GM12878 (cell line): ENCODE results near the gene C21orf58. TPM values are rescaled to one million over a fixed set of nuclear protein-coding genes. Genes with fewer than 3 reads are reported as not detected.

ENCODE experiments used
- ATAC-seq: fragments of 200-7000 bp; cut with Tn5 transposase; 3 replicates; pipeline ENCODE4 v1.9.1; 2020; ENCODE audit warnings: mild to moderate bottlenecking, moderate library complexity
- BruUV-seq: library from RNA; stranded (reverse); fragments of 400-500 nt; replicated peaks from 2 replicates; lab custom pipeline; 2021; lab: Mats Ljungman, UMichigan
- CTCF ChIA-PET: fragments of 300-600 bp; sonication (Branson Sonifier 250); formaldehyde crosslinking; extraction: SDS; loops from one replicate; lab custom pipeline; 2021; ENCODE audit warnings: inconsistent platforms; lab: Yijun Ruan, JAX
- POLR2A ChIA-PET: fragments of 350-600 bp; formaldehyde crosslinking; extraction: SDS; loops from one replicate; lab custom pipeline; 2021; ENCODE audit warnings: inconsistent platforms; lab: Charles Lee
- RAD21 ChIA-PET: fragments of 300-600 bp; sonication (Branson Sonifier 250); formaldehyde crosslinking; loops from one replicate; lab custom pipeline; 2023; ENCODE audit warnings: antibody characterized with exemption; ENCODE audit not compliant: unreplicated experiment; lab: Charles Lee
- SMC1A ChIA-PET: fragments of 300-600 bp; sonication (Branson Sonifier 250); formaldehyde crosslinking; loops from one replicate; lab custom pipeline; 2023; ENCODE audit not compliant: unreplicated experiment, uncharacterized antibody; lab: Charles Lee
- DNase-seq: peaks from one replicate; pipeline ENCODE4 v3.0.0-alpha.2; 2011; ENCODE audit warnings: low read depth, low spot score
- FAIRE-seq: peaks from 3 replicates; lab custom pipeline; 2011; peaks lifted over from hg19 to GRCh38; lab: Jason Lieb, UNC
- H2AFZ ChIP-seq: 2 replicates; pipeline ENCODE4 v1.6.0; 2011; ENCODE audit warnings: low read depth, low read length, control low read depth; ENCODE audit not compliant: control insufficient read depth
- H3K27ac ChIP-seq: 2 replicates; pipeline ENCODE4 v1.5.1; 2011; ENCODE audit warnings: control low read depth; ENCODE audit not compliant: control insufficient read depth, insufficient read depth
- H3K27me3 ChIP-seq, 2 experiments: replicated peaks in 1 of 2; 2 replicates each; pipeline versions ENCODE4 v1.6.0 to v1.6.1; 2011; ENCODE audit warnings: low read length in 1 of 2; ENCODE audit not compliant: control insufficient read depth in 2 of 2, insufficient read depth in 2 of 2
- H3K36me3 ChIP-seq, 2 experiments: 2 replicates each; pipeline ENCODE4 v1.5.1; 2011; ENCODE audit warnings: low read length in 1 of 2; ENCODE audit not compliant: control insufficient read depth in 2 of 2, insufficient read depth in 2 of 2
- H3K4me1 ChIP-seq: 2 replicates; pipeline ENCODE4 v1.6.1; 2011; ENCODE audit warnings: mild to moderate bottlenecking, low read length, moderate library complexity, mixed read lengths; ENCODE audit not compliant: control insufficient read depth, insufficient read depth
- H3K4me2 ChIP-seq: 2 replicates; pipeline ENCODE4 v1.6.0; 2011; ENCODE audit warnings: control low read depth; ENCODE audit not compliant: control insufficient read depth, insufficient read depth
- H3K4me3 ChIP-seq: fragments of 200-600 bp; sonication (generic); 2 replicates; pipeline ENCODE4 v1.5.1; 2016
- H3K79me2 ChIP-seq: 2 replicates; pipeline ENCODE4 v1.6.0; 2011; ENCODE audit warnings: low read length; ENCODE audit not compliant: control insufficient read depth, insufficient read depth
- H3K9ac ChIP-seq: 2 replicates; pipeline ENCODE4 v1.8.0; 2011; ENCODE audit warnings: low read length, control low read depth, mixed read lengths; ENCODE audit not compliant: control insufficient read depth, insufficient read depth
- H3K9me3 ChIP-seq: replicated peaks from 3 replicates; pipeline ENCODE4 v1.5.1; 2011; ENCODE audit warnings: mild to moderate bottlenecking, low read length; ENCODE audit not compliant: control insufficient read depth, insufficient read depth
- H4K20me1 ChIP-seq: 2 replicates; pipeline ENCODE4 v1.6.0; 2011; ENCODE audit not compliant: control insufficient read depth, insufficient read depth
- CBX3 ChIP-seq: fragments of 200-600 bp; sonication (generic); IDR thresholded peaks from 2 replicates; pipeline ENCODE4 v1.6.1; 2016; ENCODE audit warnings: low read depth, borderline replicate concordance
- CREM ChIP-seq: IDR thresholded peaks from 2 replicates; pipeline ENCODE4 v1.6.1; 2014; ENCODE audit warnings: antibody characterized with exemption, low read depth
- DPF2 ChIP-seq: fragments of 450-650 bp; IDR thresholded peaks from 2 replicates; pipeline ENCODE4 v1.6.1; 2017; ENCODE audit warnings: mild to moderate bottlenecking
- NFYB ChIP-seq: IDR thresholded peaks from 2 replicates; pipeline ENCODE4 v1.6.1; 2011; ENCODE audit warnings: low read depth, mild to moderate bottlenecking, low read length, improper control_type of control experiment, moderate library complexity; ENCODE audit not compliant: insufficient read depth
- POU2F2 ChIP-seq: IDR thresholded peaks from 3 replicates; pipeline ENCODE4 v1.6.1; 2011; ENCODE audit warnings: low read depth, mild to moderate bottlenecking, low read length, borderline replicate concordance
- SP1 ChIP-seq: IDR thresholded peaks from one replicate; pipeline ENCODE4 v1.6.1; 2011; ENCODE audit warnings: low read depth, low read length
- TCF3 ChIP-seq: IDR thresholded peaks from 2 replicates; pipeline ENCODE4 v1.6.1; 2012; ENCODE audit warnings: low read depth, mild to moderate bottlenecking, low read length, borderline replicate concordance; ENCODE audit not compliant: insufficient read depth
- ZNF207 ChIP-seq: fragments of 450-650 bp; IDR thresholded peaks from 2 replicates; pipeline ENCODE4 v1.6.1; 2014; ENCODE audit warnings: antibody characterized with exemption, mild to moderate bottlenecking, borderline replicate concordance
- WGBS: methylation state at CpG from one replicate; pipeline ENCODE4 v1.1.6; 2016; ENCODE audit warnings: low lambda C conversion rate; ENCODE audit not compliant: insufficient replicate concordance, insufficient coverage; ENCODE audit errors: missing lambda C conversion rate; 5-methylcytosine and 5-hydroxymethylcytosine counted together
- in situ Hi-C: fragments of 300-500 bp; cut with MboI; formaldehyde crosslinking; loops from 9 replicates; pipeline ENCODE4 v1.14.3; 2018; ENCODE audit warnings: mixed read lengths
- intact Hi-C: fragments of 100-400 bp; cut with micrococcal nuclease; formaldehyde crosslinking; loops from one replicate; pipeline ENCODE4 v1.14.2; 2022; ENCODE audit not compliant: unreplicated experiment
- polyA plus RNA-seq, 11 experiments: library from polyadenylated mRNA; depleted of rRNA in 4 of 11; unstranded in 6 of 11; stranded (reverse) in 5 of 11; fragments of >200 nt; fragmentation: Nextera tagmentation in 4 of 11; fragmentation: Illumina TruSeq in 1 of 11; extraction: Ambion mirVana in 4 of 11; extraction: Trizol in 1 of 11; gene quantifications; 1 replicate in 1 of 11; 2 replicates in 10 of 11; pipeline versions ENCODE4 v1.2.1 to v1.2.3, GENCODE V29; 2011 to 2016; ENCODE audit warnings: inconsistent platforms in 2 of 11, missing spikeins in 2 of 11, low read depth in 1 of 11
- total RNA-seq, 4 experiments: library from RNA; depleted of rRNA in 3 of 4; stranded (reverse); fragments of >200 nt in 3 of 4; fragmentation: Illumina TruSeq in 1 of 4; extraction: Trizol in 1 of 4; gene quantifications; 2 replicates each; pipeline versions ENCODE4 v1.2.1 to v1.2.3, GENCODE V29; 2013 to 2021
- TF ChIP-seq, protein P1 (sequence below): fragments of 450-650 bp; conservative IDR thresholded peaks from 2 replicates; pipeline ENCODE4 v1.6.1; 2017; ENCODE audit warnings: mild to moderate bottlenecking, moderate library complexity
- TF ChIP-seq, protein P2 (sequence below): IDR thresholded peaks from 2 replicates; pipeline ENCODE4 v1.6.1; 2012; ENCODE audit warnings: mild to moderate bottlenecking, low read depth, low read length
- TF ChIP-seq, protein P3 (sequence below): fragments of 450-650 bp; IDR thresholded peaks from 2 replicates; pipeline ENCODE4 v1.6.1; 2016; ENCODE audit warnings: mild to moderate bottlenecking, moderate library complexity, borderline replicate concordance
- TF ChIP-seq, protein P4 (sequence below): fragments of 450-650 bp; IDR thresholded peaks from 2 replicates; pipeline ENCODE4 v1.6.1; 2016; ENCODE audit warnings: mild to moderate bottlenecking

The C21orf58 gene
- total and polyA plus RNA-seq, 10 of the 15 experiments (the other 5 are each of a cell fraction or from before 2014, with no cell fraction given): 1.1 to 22.3 (median 11.8) TPM

DNA sequence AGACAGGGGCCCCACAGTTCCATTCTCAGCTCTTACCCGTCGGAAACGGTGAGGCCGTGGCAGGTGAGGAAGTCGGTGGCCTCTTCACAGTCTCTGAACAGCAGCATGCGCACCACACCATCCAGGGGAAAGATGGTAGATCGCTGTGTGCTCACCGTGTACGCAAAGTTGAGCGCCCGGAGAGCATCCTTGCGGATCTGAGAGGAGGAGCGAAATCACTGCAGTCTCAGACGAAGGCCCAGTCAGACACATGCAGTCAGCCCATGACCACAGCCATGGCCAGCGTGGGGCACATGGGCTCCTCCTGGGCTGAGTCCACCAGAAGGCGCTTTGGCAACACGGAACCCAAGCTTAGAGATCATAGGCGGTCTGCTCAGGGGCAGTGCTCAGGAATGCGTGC, 56.7 kb downstream of the C21orf58 start:
- POLR2A ChIA-PET: no interaction called here
- no peaks in the 10 kb centered on the region for H3K4me1 ChIP-seq
- intact Hi-C loops (no loop called here), in situ Hi-C loops (no loop called here)
- DNase-seq: no peak
- FAIRE-seq: no peak
- H3K4me2 ChIP-seq: no peak overlapping the region
- RAD21 ChIA-PET: no interaction called here
- no peak for ATAC-seq
- H3K79me2 ChIP-seq: no peaks in the 10 kb centered on the region
- peaks cover 16 to 27% of the 10 kb centered on the region in 2 experiments for H3K36me3 ChIP-seq
- H2AFZ ChIP-seq: no peak overlapping the region
- SMC1A ChIA-PET: no interaction called here
- 92% methylated on average over 19 of the region's 19 CpGs for WGBS
- H3K9ac ChIP-seq: no peak overlapping the region
- no peaks in the 10 kb centered on the region for H4K20me1 ChIP-seq
- no peaks in the 10 kb centered on the region for H3K27me3 ChIP-seq
- no peaks in the 10 kb centered on the region for H3K9me3 ChIP-seq
- no peak overlapping the region for H3K27ac ChIP-seq
- CTCF ChIA-PET: no interaction called here
- no peak overlapping the region for H3K4me3 ChIP-seq
- BruUV-seq: no TSS peak
- TF ChIP-seq CREM (no peak), CBX3 (no peak), DPF2 (no peak), ZNF207 (no peak), SP1 (no peak), TCF3 (no peak), NFYB (no peak), POU2F2 (no peak)
- TF ChIP-seq, protein P1, sequence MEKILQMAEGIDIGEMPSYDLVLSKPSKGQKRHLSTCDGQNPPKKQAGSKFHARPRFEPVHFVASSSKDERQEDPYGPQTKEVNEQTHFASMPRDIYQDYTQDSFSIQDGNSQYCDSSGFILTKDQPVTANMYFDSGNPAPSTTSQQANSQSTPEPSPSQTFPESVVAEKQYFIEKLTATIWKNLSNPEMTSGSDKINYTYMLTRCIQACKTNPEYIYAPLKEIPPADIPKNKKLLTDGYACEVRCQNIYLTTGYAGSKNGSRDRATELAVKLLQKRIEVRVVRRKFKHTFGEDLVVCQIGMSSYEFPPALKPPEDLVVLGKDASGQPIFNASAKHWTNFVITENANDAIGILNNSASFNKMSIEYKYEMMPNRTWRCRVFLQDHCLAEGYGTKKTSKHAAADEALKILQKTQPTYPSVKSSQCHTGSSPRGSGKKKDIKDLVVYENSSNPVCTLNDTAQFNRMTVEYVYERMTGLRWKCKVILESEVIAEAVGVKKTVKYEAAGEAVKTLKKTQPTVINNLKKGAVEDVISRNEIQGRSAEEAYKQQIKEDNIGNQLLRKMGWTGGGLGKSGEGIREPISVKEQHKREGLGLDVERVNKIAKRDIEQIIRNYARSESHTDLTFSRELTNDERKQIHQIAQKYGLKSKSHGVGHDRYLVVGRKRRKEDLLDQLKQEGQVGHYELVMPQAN: no peak
- TF ChIP-seq, protein P2, sequence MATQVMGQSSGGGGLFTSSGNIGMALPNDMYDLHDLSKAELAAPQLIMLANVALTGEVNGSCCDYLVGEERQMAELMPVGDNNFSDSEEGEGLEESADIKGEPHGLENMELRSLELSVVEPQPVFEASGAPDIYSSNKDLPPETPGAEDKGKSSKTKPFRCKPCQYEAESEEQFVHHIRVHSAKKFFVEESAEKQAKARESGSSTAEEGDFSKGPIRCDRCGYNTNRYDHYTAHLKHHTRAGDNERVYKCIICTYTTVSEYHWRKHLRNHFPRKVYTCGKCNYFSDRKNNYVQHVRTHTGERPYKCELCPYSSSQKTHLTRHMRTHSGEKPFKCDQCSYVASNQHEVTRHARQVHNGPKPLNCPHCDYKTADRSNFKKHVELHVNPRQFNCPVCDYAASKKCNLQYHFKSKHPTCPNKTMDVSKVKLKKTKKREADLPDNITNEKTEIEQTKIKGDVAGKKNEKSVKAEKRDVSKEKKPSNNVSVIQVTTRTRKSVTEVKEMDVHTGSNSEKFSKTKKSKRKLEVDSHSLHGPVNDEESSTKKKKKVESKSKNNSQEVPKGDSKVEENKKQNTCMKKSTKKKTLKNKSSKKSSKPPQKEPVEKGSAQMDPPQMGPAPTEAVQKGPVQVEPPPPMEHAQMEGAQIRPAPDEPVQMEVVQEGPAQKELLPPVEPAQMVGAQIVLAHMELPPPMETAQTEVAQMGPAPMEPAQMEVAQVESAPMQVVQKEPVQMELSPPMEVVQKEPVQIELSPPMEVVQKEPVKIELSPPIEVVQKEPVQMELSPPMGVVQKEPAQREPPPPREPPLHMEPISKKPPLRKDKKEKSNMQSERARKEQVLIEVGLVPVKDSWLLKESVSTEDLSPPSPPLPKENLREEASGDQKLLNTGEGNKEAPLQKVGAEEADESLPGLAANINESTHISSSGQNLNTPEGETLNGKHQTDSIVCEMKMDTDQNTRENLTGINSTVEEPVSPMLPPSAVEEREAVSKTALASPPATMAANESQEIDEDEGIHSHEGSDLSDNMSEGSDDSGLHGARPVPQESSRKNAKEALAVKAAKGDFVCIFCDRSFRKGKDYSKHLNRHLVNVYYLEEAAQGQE: no peak
- TF ChIP-seq, protein P3, sequence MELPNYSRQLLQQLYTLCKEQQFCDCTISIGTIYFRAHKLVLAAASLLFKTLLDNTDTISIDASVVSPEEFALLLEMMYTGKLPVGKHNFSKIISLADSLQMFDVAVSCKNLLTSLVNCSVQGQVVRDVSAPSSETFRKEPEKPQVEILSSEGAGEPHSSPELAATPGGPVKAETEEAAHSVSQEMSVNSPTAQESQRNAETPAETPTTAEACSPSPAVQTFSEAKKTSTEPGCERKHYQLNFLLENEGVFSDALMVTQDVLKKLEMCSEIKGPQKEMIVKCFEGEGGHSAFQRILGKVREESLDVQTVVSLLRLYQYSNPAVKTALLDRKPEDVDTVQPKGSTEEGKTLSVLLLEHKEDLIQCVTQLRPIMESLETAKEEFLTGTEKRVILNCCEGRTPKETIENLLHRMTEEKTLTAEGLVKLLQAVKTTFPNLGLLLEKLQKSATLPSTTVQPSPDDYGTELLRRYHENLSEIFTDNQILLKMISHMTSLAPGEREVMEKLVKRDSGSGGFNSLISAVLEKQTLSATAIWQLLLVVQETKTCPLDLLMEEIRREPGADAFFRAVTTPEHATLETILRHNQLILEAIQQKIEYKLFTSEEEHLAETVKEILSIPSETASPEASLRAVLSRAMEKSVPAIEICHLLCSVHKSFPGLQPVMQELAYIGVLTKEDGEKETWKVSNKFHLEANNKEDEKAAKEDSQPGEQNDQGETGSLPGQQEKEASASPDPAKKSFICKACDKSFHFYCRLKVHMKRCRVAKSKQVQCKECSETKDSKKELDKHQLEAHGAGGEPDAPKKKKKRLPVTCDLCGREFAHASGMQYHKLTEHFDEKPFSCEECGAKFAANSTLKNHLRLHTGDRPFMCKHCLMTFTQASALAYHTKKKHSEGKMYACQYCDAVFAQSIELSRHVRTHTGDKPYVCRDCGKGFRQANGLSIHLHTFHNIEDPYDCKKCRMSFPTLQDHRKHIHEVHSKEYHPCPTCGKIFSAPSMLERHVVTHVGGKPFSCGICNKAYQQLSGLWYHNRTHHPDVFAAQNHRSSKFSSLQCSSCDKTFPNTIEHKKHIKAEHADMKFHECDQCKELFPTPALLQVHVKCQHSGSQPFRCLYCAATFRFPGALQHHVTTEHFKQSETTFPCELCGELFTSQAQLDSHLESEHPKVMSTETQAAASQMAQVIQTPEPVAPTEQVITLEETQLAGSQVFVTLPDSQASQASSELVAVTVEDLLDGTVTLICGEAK: no peak
- TF ChIP-seq, protein P4, sequence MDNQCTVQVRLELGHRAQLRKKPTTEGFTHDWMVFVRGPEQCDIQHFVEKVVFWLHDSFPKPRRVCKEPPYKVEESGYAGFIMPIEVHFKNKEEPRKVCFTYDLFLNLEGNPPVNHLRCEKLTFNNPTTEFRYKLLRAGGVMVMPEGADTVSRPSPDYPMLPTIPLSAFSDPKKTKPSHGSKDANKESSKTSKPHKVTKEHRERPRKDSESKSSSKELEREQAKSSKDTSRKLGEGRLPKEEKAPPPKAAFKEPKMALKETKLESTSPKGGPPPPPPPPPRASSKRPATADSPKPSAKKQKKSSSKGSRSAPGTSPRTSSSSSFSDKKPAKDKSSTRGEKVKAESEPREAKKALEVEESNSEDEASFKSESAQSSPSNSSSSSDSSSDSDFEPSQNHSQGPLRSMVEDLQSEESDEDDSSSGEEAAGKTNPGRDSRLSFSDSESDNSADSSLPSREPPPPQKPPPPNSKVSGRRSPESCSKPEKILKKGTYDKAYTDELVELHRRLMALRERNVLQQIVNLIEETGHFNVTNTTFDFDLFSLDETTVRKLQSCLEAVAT: no peak
